Left lung (tissue), 10 donors: ENCODE results near the gene HYPK. TPM values are rescaled to one million over a fixed set of nuclear protein-coding genes. Genes with fewer than 3 reads are reported as not detected.
"Not testable (repeated sequence)": the region's sequence is repeated elsewhere in the genome, so short reads cannot be mapped to it uniquely, and the experiment has no call there.

ENCODE experiments used
- ATAC-seq: fragments of 200-7000 bp; cut with Tn5 transposase; one replicate; pipeline ENCODE4 v1.9.1; 2020; ENCODE audit warnings: moderate library complexity
- DNase-seq, 4 donors: peaks; one replicate each; pipeline ENCODE4 v3.0.0-alpha.2; 2013 to 2020
- H3K27ac ChIP-seq, 2 donors: fragments of 200-600 bp; sonication (generic) in 1 of 2; one replicate each; pipeline versions ENCODE4 v1.5.0 to v1.8.0; 2020 to 2021
- H3K27me3 ChIP-seq, 2 donors: fragments of 200-600 bp; sonication (generic) in 1 of 2; one replicate each; pipeline versions ENCODE4 v1.5.0 to v1.8.0; 2020 to 2021
- H3K36me3 ChIP-seq, 2 donors: fragments of 200-600 bp; sonication (generic) in 1 of 2; one replicate each; pipeline versions ENCODE4 v1.5.0 to v1.8.0; 2020 to 2021
- H3K4me1 ChIP-seq, 2 donors: fragments of 200-600 bp; one replicate each; pipeline ENCODE4 v1.8.0; 2021
- H3K4me3 ChIP-seq, 2 donors: fragments of 200-600 bp; sonication (generic) in 1 of 2; one replicate each; pipeline versions ENCODE4 v1.5.0 to v1.8.0; 2020 to 2021; ENCODE audit warnings: mild to moderate bottlenecking in 1 of 2
- H3K9me3 ChIP-seq, 2 donors: fragments of 200-600 bp; sonication (generic) in 1 of 2; one replicate each; pipeline versions ENCODE4 v1.5.0 to v1.8.0; 2020 to 2021
- CTCF ChIP-seq, 2 donors: fragments of 200-600 bp; sonication (generic) in 1 of 2; IDR thresholded peaks; one replicate each; pipeline versions ENCODE4 v1.5.0 to v1.8.0; 2021; ENCODE audit warnings: antibody characterized with exemption in 2 of 2
- intact Hi-C, 2 donors: fragments of 100-400 bp; cut with DNase I; formaldehyde crosslinking; loops; one replicate each; pipeline versions ENCODE4 v1.11.2 to v1.14.2; 2022
- polyA plus RNA-seq, 6 donors: library from polyadenylated mRNA; unstranded; fragments of 120-200 nt; gene quantifications; one replicate each; pipeline ENCODE4 v1.2.1, GENCODE V29; 2013; ENCODE audit not compliant: insufficient read length in 6 of 6
- total RNA-seq, 2 donors: library from RNA; stranded (reverse); fragmentation: NEBNext Ultra II Directional; extraction: Animal tissue kit (Norgen Biotek cat#: 25700); gene quantifications; one replicate each; pipeline ENCODE4 v1.2.1, GENCODE V29; 2021
- donor health status: DM: no; HTN: yes; CAD: no.
- donor health status: DM: no; HTN: no; CAD: no.

Gene HYPK
- total and polyA plus RNA-seq, 8 donors, result 9.2 to 28.1 (median 15.7) TPM

GRCh38 chr15:43826029-43826507 lies 25.7 kb downstream of the HYPK start:
- Histone ChIP-seq H3K27me3 (no peaks in the 10 kb centered on the region), H3K9me3 (no peaks in the 10 kb centered on the region), H3K36me3 (no peaks in the 10 kb centered on the region), H3K4me3 (peak overlapping the region in 1 of 2 donors; percentile 67), H3K27ac (peak overlapping the region in 1 of 2 donors; percentile 67), H3K4me1 (peaks cover 19 to 67% of the 10 kb centered on the region in 2 donors)
- TF ChIP-seq CTCF (IDR thresholded peaks at IDR 0.05), result no peak
- no peak for ATAC-seq
- intact Hi-C loops, result no loop called here
- no peak for DNase-seq

GRCh38 chr15:43826508-43827341 lies 26.3 kb downstream of the HYPK start, which contains the start of gene WDR76:
TSS of gene WDR76 (plus strand) at chr15:43827002. CDS start at chr15:43827033, 31 bp downstream.
- Histone ChIP-seq H3K4me1 (peaks cover 19 to 63% of the 10 kb centered on the region in 2 donors), H3K27me3 (no peaks in the 10 kb centered on the region), H3K9me3 (no peaks in the 10 kb centered on the region), H3K27ac (peak within 1 kb of the TSS in 1 of 2 donors; percentile 67), H3K36me3 (no peaks in the 10 kb centered on the region), H3K4me3 (peak within 1 kb of the TSS; percentile 51 to 67)
- DNase-seq (peak; percentile 68 to 96 (median 87)), ATAC-seq (peak; percentile 90)
- intact Hi-C loops, result no loop called here
- TF ChIP-seq CTCF (IDR thresholded peaks at IDR 0.05), result no peak

- DNase-seq (no peak), ATAC-seq (no peak)
- Histone ChIP-seq H3K27me3 (no peaks in the 10 kb centered on the region), H3K4me1 (peaks cover 17 to 48% of the 10 kb centered on the region in 2 donors), H3K36me3 (no peaks in the 10 kb centered on the region), H3K27ac (peak overlapping the region in 1 of 2 donors; percentile 20), H3K9me3 (no peaks in the 10 kb centered on the region), H3K4me3 (peak overlapping the region; percentile 51 to 67)
- no peak for TF ChIP-seq CTCF (IDR thresholded peaks at IDR 0.05)
- intact Hi-C loops, result no loop called here
These were observed 27.8 kb downstream of the HYPK start for GRCh38 chr15:43828061-43828657.

GRCh38 chr15:43829951-43830540 lies 29.6 kb downstream of the HYPK start:
- intact Hi-C loops, H3K36me3 ChIP-seq, ATAC-seq, H3K9me3 ChIP-seq, H3K27me3 ChIP-seq, H3K27ac ChIP-seq, DNase-seq, H3K4me3 ChIP-seq: not testable (repeated sequence)
- peaks cover 8 to 36% of the 10 kb centered on the region in 2 donors for H3K4me1 ChIP-seq

- H3K36me3 ChIP-seq, intact Hi-C loops, ATAC-seq, DNase-seq, H3K9me3 ChIP-seq, H3K4me3 ChIP-seq, H3K27ac ChIP-seq, H3K27me3 ChIP-seq: not testable (repeated sequence)
- H3K4me1 ChIP-seq, result peaks cover 6 to 33% of the 10 kb centered on the region in 2 donors
These were observed 30.4 kb downstream of the HYPK start for GRCh38 chr15:43830691-43831275.

- H3K27ac ChIP-seq, H3K4me3 ChIP-seq, H3K9me3 ChIP-seq, intact Hi-C loops, ATAC-seq, DNase-seq, H3K27me3 ChIP-seq: not testable (repeated sequence)
- H3K4me1 ChIP-seq, result peaks cover 6 to 25% of the 10 kb centered on the region in 2 donors
- H3K36me3 ChIP-seq, result peaks cover 0 to 11% of the 10 kb centered on the region in 2 donors
These were observed 31.2 kb downstream of the HYPK start for GRCh38 chr15:43831519-43832052.

GRCh38 chr15:43832485-43832884 lies 32.1 kb downstream of the HYPK start:
- ATAC-seq, H3K27me3 ChIP-seq, H3K9me3 ChIP-seq, intact Hi-C loops, H3K27ac ChIP-seq, DNase-seq, H3K4me3 ChIP-seq: not testable (repeated sequence)
- Histone ChIP-seq H3K4me1 (peaks cover under 1 to 16% of the 10 kb centered on the region in 2 donors), H3K36me3 (peaks cover 0 to 15% of the 10 kb centered on the region in 2 donors)
